Renal cortical epithelial cell (primary cell): ENCODE results near the gene ERVFRD-1. TPM values are rescaled to one million over a fixed set of nuclear protein-coding genes. Genes with fewer than 3 reads are reported as not detected.

ENCODE experiments used
- DNase-seq: peaks from one replicate; pipeline ENCODE4 v3.0.0-alpha.2; 2011; ENCODE audit warnings: low read depth
- total RNA-seq: library from RNA; depleted of rRNA; stranded (reverse); fragments of >200 nt; gene quantifications from 2 replicates; pipeline ENCODE4 v1.2.3, GENCODE V29; 2014

The ERVFRD-1 gene
- total RNA-seq: not detected in 2 replicates

- DNase-seq: no peak
These were observed at the start of gene ERVFRD-1 for GRCh38 chr6:11110921-11111768. Gene ERVFRD-1, minus strand, starts transcription at chr6:11111725. Its CDS starts 6,415 bp downstream, at chr6:11105310.

GRCh38 chr6:11160199-11160598 lies 48.7 kb upstream of the ERVFRD-1 start:
- DNase-seq: no peak

- DNase-seq: no peak
These were observed 44.1 kb upstream of the ERVFRD-1 start for GRCh38 chr6:11155589-11155988.

- DNase-seq: no peak
These were observed 41.9 kb upstream of the ERVFRD-1 start for GRCh38 chr6:11153447-11153846.

- no peak for DNase-seq
These were observed 41.1 kb upstream of the ERVFRD-1 start for GRCh38 chr6:11152581-11152980.

- no peak for DNase-seq
These were observed 40.0 kb upstream of the ERVFRD-1 start for GRCh38 chr6:11151488-11151887.

- no peak for DNase-seq
These were observed 38.0 kb upstream of the ERVFRD-1 start for GRCh38 chr6:11149551-11149950.

- no peak for DNase-seq
These were observed 34.7 kb upstream of the ERVFRD-1 start for GRCh38 chr6:11146117-11146826.

GRCh38 chr6:11144393-11144851 lies 32.9 kb upstream of the ERVFRD-1 start:
- DNase-seq: peak; percentile 63

GRCh38 chr6:11143394-11144371 lies 32.2 kb upstream of the ERVFRD-1 start:
- peak; percentile 53 for DNase-seq

- DNase-seq: no peak
These were observed 30.9 kb upstream of the ERVFRD-1 start for GRCh38 chr6:11142296-11143027.

- no peak for DNase-seq
These were observed 29.8 kb upstream of the ERVFRD-1 start for GRCh38 chr6:11141295-11141694.

- no peak for DNase-seq
These were observed 28.5 kb upstream of the ERVFRD-1 start for GRCh38 chr6:11140056-11140455.

GRCh38 chr6:11139051-11139960 lies 27.8 kb upstream of the ERVFRD-1 start:
- DNase-seq: no peak

GRCh38 chr6:11136809-11137208 lies 25.3 kb upstream of the ERVFRD-1 start:
- no peak for DNase-seq

- DNase-seq: no peak
These were observed 21.8 kb upstream of the ERVFRD-1 start for GRCh38 chr6:11133281-11133680.

GRCh38 chr6:11132194-11132888 lies 20.8 kb upstream of the ERVFRD-1 start:
- DNase-seq: no peak

GRCh38 chr6:11130605-11131004 lies 19.1 kb upstream of the ERVFRD-1 start:
- no peak for DNase-seq

GRCh38 chr6:11129908-11130565 lies 18.5 kb upstream of the ERVFRD-1 start:
- no peak for DNase-seq
